ENCODE data around the gene NUCB1.
"Not testable (repeated sequence)": the region's sequence is repeated elsewhere in the genome, so short reads cannot be mapped to it uniquely, and the experiment has no call there.

Gene NUCB1

DNA sequence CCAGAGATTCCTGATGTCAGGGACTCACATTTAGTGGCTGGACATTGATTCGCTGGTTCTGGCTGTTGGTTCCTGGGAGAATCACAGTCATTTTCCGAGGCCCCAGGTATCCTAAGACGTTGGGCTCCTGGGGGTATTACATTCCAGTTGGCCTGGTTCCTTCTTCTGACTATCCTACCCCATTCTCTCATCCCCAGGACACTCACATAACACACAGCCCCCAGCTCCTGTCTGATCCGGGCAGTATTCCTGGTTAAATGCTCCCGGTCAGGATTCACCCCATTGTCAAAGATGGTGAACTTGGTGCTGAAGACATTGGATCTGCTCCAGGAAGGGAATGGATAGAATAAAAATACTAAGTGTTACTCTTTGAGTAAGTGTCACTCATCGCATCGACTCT is 16.4 kb upstream of the NUCB1 start:
- DNase-seq (ENCODE audit: insufficient read length, low spot score) (no peak), FAIRE-seq (no peak)
- TF ChIP-seq, protein P1, sequence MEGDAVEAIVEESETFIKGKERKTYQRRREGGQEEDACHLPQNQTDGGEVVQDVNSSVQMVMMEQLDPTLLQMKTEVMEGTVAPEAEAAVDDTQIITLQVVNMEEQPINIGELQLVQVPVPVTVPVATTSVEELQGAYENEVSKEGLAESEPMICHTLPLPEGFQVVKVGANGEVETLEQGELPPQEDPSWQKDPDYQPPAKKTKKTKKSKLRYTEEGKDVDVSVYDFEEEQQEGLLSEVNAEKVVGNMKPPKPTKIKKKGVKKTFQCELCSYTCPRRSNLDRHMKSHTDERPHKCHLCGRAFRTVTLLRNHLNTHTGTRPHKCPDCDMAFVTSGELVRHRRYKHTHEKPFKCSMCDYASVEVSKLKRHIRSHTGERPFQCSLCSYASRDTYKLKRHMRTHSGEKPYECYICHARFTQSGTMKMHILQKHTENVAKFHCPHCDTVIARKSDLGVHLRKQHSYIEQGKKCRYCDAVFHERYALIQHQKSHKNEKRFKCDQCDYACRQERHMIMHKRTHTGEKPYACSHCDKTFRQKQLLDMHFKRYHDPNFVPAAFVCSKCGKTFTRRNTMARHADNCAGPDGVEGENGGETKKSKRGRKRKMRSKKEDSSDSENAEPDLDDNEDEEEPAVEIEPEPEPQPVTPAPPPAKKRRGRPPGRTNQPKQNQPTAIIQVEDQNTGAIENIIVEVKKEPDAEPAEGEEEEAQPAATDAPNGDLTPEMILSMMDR (IDR thresholded peaks at IDR 0.05; ENCODE audit: insufficient read depth, missing control alignments) = no peak

DNA sequence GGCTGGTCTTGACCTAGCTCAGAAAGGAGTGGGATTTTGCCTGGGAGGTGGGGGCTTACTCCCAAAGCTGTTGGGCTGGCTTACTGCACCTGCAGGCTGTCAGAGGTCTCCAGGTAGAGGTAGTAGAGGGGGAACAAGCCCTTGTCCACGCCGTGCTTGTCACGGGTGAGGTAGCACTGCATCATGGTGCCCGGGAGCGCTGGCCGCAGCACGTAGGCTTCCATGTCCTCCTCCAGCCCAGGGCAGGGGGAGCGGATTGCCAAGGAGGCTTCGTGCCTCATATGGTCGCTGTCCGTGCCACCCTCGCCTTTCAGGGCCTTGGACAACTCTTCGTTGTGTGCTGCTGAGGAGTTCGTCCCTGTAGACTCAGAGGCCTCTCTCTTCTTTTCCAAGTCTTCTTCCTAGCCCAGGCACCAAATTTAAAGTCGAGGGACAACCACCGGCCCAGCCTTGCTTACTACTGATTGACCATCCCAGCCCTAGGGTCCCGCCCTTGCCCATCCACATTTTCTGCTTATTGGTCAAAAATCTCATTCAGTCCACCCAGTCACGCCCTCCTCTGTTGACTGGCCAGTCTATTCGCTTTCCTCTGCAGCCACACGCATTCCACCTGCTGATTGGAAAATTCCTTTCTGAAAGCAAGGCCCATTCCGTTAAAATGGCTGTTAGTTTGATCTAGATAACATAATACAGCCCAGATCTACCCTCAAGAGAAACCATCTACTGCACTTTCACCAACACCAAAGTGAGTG is 12.1 kb upstream of the NUCB1 start:
- TF ChIP-seq, protein P1 (IDR thresholded peaks at IDR 0.05; ENCODE audit: insufficient read depth, missing control alignments) = no peak
- FAIRE-seq (no peak), DNase-seq (ENCODE audit: insufficient read length, low spot score) (no peak)

DNA sequence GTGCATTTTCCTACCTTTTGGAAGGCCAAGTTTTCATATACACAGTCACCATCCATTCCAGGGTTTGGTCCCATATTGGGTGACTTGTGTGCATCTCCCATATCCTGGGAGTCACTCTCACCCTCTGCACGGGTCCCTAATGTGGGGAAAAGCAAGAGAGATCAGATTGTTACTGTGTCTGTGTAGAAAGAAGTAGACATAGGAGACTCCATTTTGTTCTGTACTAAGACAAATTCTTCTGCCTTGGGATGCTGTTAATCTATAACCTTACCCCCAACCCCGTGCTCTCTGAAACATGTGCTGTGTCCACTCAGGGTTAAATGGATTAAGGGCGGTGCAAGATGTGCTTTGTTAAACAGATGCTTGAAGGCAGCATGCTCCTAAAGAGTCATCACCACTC is 10.6 kb upstream of the NUCB1 start:
- not testable (repeated sequence) for FAIRE-seq; DNase-seq (ENCODE audit: insufficient read length, low spot score)

DNA sequence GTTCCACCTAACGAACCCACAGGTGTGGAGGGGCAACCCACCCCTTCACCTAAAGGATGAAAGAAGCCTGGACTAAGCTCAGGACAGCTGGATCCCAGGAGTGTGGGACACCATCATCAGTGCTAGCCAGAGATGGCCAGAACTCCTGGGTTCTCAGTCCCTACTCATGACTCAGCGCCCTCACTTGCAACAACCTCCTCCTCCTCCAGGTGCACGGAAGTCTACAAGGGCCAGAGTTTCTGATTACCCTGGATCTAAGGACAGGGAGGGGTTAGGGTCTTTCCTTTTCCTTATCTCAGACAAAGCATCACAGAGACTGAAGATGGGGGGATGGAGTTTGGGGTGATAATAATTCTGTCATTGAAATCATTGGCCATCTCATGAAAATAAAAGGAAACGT is 9.6 kb upstream of the NUCB1 start:
- no peak for DNase-seq (ENCODE audit: insufficient read length, low spot score)
- TF ChIP-seq, protein P1 (IDR thresholded peaks at IDR 0.05; ENCODE audit: insufficient read depth, missing control alignments) = no peak
- FAIRE-seq = no peak

DNA sequence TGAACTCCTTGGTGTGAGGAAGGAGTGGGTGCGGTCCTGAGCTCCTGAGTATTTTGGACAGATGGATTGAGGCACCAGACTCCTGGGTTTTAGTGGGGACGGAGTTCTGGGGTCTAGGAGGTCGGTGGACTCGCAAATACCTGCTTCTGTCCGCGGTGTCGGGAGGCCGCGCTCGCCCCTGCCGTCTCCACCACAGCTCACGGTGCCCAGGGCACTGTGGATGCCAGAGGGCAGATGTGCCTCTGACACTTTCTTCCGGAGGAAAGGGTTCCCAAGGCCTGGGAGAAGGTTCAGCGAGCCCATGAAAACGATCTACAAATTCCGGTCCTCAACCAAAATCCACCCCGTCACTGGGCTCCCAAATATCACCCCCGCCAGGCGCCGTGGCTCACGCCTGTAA is 4.9 kb upstream of the NUCB1 start:
- FAIRE-seq (no peak), DNase-seq (ENCODE audit: insufficient read length, low spot score) (no peak)
- TF ChIP-seq, protein P1 (IDR thresholded peaks at IDR 0.05; ENCODE audit: insufficient read depth, missing control alignments) = no peak

DNA sequence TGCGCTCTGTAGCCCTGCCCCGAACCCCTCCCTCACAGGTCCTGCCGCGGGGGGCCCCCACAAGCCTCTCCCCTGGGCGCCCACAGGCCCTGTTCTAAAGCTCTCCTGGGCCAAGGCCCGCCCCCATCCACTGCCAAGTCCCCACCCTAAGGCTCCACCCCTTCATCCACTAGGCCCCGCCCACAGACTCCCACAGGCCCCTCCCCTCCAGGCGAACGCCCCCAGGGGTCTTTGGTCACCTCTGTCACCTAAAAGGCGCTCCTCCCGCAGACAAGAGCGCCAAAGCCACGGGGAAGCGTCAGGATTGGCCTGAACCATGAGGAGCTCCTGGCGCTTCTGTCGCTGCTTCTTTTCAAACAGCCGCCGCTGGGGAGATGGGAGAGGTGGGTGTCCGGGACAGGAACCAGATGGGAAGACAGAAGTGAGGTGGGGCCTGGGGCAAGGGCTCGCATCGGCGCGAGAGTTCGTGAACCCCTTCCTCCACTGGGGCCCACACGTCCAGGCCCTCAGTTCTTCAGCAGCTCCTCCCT is 3.9 kb upstream of the NUCB1 start:
- DNase-seq (ENCODE audit: insufficient read length, low spot score) = no peak
- no peak for FAIRE-seq

DNA sequence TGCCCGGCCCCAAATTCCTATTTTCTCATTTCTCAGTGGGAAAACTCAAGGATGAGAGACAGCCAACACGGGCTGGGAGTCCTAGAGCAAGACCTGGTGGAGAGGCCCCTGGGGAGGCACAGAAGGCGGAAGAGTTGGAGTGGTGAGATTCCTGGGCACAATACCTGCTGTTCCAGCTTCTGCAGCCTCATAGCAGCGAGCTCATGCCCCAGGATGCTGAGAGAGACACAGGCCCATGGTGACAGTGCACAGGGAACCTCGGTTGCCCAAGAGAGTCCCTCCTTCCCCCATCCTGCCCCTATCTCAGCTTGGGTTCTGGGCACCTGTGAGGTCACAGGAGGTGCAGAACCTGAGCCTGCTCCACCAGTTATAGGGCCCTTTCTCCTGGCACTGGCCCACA is 2.9 kb upstream of the NUCB1 start:
- TF ChIP-seq, protein P1 (IDR thresholded peaks at IDR 0.05; ENCODE audit: insufficient read depth, missing control alignments) = no peak
- no peak for FAIRE-seq
- DNase-seq (ENCODE audit: insufficient read length, low spot score) = no peak

More for the DNA sequence above, 3.9 kb upstream of the NUCB1 start:
- TF ChIP-seq, protein P1 (IDR thresholded peaks at IDR 0.05; ENCODE audit: insufficient read depth, missing control alignments) = no peak

DNA sequence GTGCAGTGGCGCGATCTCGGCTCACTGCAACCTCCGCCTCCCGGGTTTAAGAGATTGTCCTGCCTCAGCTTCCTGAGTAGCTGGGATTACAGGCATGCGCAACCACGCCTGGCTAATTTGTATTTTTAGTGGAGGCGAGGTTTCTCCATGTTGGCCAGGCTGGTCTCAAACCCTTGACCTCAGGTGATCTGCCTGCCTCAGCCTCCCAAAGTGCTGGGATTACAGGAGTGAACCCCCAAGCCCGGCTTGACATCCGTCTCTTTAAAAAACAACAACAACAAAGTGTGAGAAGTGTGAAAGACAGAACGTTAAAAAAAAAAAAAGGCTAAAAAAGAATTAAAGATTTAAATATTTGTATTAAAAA is 744 bp upstream of the NUCB1 start:
- FAIRE-seq; DNase-seq (ENCODE audit: insufficient read length, low spot score): not testable (repeated sequence)

Measured in D721Med (cell line).